DND-41 (cell line): ENCODE data around the gene GPT2.

Experiments used
- ATAC-seq: fragments of 200-7000 bp; cut with Tn5 transposase; 3 replicates; pipeline ENCODE4 v1.9.1; 2021; ENCODE audit warnings: low read depth; ENCODE audit not compliant: insufficient read depth
- DNase-seq: peaks from one replicate; pipeline ENCODE4 v3.0.0-alpha.2; 2020
- H2AFZ ChIP-seq: 2 replicates; pipeline ENCODE4 v1.6.0; 2012; ENCODE audit warnings: low read depth, low read length
- H3K27ac ChIP-seq: 2 replicates; pipeline ENCODE4 v1.5.1; 2012; ENCODE audit warnings: low read length, inconsistent platforms
- H3K27me3 ChIP-seq: fragments of 200-600 bp; sonication (generic); 2 replicates; pipeline ENCODE4 v1.6.0; 2012; ENCODE audit warnings: low read length, mild to moderate bottlenecking, inconsistent platforms; ENCODE audit not compliant: insufficient read depth, poor library complexity
- H3K36me3 ChIP-seq: 2 replicates; pipeline ENCODE4 v1.5.1; 2012; ENCODE audit warnings: low read length, inconsistent platforms; ENCODE audit not compliant: insufficient read depth
- H3K4me1 ChIP-seq: 2 replicates; pipeline ENCODE4 v1.5.1; 2012; ENCODE audit warnings: mild to moderate bottlenecking, low read length; ENCODE audit not compliant: insufficient read depth
- H3K4me2 ChIP-seq: 2 replicates; pipeline ENCODE4 v1.6.0; 2012; ENCODE audit warnings: mild to moderate bottlenecking, moderate library complexity, low read length, inconsistent platforms; ENCODE audit not compliant: insufficient read depth
- H3K4me3 ChIP-seq, 2 experiments: fragments of 200-600 bp in 1 of 2; shearing (Covaris generic) in 1 of 2; 2 replicates each; pipeline ENCODE4 v1.5.1; 2012 to 2016; ENCODE audit warnings: inconsistent platforms in 2 of 2, low read length in 2 of 2, mild to moderate bottlenecking in 2 of 2, low read depth in 1 of 2, moderate library complexity in 1 of 2
- H3K79me2 ChIP-seq: 2 replicates; pipeline ENCODE4 v1.6.0; 2012; ENCODE audit warnings: low read length, inconsistent platforms; ENCODE audit not compliant: insufficient read depth
- H3K9ac ChIP-seq: 2 replicates; pipeline ENCODE4 v1.6.0; 2012; ENCODE audit warnings: low read depth, mild to moderate bottlenecking, inconsistent platforms, low read length, moderate library complexity
- H3K9me3 ChIP-seq: 2 replicates; pipeline ENCODE4 v1.5.1; 2012; ENCODE audit warnings: low read length, moderate library complexity, mild to moderate bottlenecking, inconsistent platforms; ENCODE audit not compliant: insufficient read depth, severe bottlenecking
- H4K20me1 ChIP-seq: 2 replicates; pipeline ENCODE4 v1.6.0; 2012; ENCODE audit warnings: low read length; ENCODE audit not compliant: insufficient read depth
- EZH2 ChIP-seq: IDR thresholded peaks from 3 replicates; pipeline ENCODE4 v1.6.1; 2012; ENCODE audit warnings: borderline replicate concordance, low read depth, mild to moderate bottlenecking, moderate library complexity, low read length, inconsistent platforms; ENCODE audit not compliant: severe bottlenecking
- TF ChIP-seq, protein P1 (sequence below): IDR thresholded peaks from 2 replicates; pipeline ENCODE4 v1.5.1; 2012; ENCODE audit warnings: borderline replicate concordance, low read length, moderate library complexity, mild to moderate bottlenecking; ENCODE audit not compliant: poor library complexity, severe bottlenecking; ENCODE audit errors: extremely low read depth

The GPT2 gene

DNA sequence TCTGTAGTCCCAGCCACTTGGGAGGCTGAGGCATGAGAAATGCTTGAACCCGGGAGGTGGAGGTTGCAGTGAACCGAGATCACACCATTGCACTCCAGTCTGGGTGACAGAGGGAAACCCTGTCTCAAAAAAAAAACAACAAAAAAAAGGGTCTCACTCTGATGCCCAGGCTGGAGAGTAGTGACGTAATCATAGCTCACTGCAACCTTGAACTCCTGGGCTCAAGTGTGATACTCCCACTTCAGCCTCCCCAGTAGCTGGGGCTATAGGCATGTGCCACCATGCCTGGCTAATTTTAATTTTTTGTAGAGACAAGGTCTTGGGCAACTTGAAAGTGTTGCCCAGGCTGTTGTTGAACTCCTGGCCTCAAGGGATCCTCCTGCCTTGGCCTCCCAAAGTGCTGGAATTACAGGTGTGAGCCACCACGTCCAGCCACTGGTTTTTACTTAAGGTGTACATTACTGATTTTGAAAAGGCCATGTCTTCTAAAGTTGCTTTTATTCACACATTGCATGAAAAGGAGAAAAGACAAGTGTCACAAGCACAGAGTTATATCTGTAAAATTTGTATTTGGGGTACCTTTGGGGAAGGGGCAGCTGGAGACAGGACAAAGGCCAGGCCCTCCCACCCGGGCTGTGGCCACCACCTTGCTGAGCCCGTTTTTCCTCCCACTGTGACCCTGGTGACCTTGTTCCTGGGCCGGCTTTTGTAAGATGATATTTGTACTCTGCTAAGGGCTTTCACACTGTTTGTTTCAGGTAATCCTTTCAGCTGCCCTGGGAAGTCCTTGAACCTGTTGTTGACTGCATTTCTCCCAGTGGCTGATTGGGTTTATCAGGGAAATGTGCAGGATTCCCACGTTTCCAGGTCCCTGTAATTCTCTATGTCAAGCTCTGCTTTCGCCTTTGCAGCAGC is 11.5 kb downstream of the GPT2 start:
- Histone ChIP-seq H3K4me1 (no peaks in the 10 kb centered on the region), H3K9ac (no peak overlapping the region), H3K4me2 (no peak overlapping the region), H3K4me3 (no peak overlapping the region), H3K27ac (no peak overlapping the region), H3K27me3 (peaks cover 2% of the 10 kb centered on the region), H3K36me3 (no peaks in the 10 kb centered on the region), H3K79me2 (no peaks in the 10 kb centered on the region), H3K9me3 (no peaks in the 10 kb centered on the region), H4K20me1 (no peaks in the 10 kb centered on the region; the same call in 1 of the 2 replicates), H2AFZ (no peak overlapping the region)
- ATAC-seq: no peak
- no peak for DNase-seq
- no peak for TF ChIP-seq EZH2
- TF ChIP-seq, protein P1, sequence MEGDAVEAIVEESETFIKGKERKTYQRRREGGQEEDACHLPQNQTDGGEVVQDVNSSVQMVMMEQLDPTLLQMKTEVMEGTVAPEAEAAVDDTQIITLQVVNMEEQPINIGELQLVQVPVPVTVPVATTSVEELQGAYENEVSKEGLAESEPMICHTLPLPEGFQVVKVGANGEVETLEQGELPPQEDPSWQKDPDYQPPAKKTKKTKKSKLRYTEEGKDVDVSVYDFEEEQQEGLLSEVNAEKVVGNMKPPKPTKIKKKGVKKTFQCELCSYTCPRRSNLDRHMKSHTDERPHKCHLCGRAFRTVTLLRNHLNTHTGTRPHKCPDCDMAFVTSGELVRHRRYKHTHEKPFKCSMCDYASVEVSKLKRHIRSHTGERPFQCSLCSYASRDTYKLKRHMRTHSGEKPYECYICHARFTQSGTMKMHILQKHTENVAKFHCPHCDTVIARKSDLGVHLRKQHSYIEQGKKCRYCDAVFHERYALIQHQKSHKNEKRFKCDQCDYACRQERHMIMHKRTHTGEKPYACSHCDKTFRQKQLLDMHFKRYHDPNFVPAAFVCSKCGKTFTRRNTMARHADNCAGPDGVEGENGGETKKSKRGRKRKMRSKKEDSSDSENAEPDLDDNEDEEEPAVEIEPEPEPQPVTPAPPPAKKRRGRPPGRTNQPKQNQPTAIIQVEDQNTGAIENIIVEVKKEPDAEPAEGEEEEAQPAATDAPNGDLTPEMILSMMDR: no peak

DNA sequence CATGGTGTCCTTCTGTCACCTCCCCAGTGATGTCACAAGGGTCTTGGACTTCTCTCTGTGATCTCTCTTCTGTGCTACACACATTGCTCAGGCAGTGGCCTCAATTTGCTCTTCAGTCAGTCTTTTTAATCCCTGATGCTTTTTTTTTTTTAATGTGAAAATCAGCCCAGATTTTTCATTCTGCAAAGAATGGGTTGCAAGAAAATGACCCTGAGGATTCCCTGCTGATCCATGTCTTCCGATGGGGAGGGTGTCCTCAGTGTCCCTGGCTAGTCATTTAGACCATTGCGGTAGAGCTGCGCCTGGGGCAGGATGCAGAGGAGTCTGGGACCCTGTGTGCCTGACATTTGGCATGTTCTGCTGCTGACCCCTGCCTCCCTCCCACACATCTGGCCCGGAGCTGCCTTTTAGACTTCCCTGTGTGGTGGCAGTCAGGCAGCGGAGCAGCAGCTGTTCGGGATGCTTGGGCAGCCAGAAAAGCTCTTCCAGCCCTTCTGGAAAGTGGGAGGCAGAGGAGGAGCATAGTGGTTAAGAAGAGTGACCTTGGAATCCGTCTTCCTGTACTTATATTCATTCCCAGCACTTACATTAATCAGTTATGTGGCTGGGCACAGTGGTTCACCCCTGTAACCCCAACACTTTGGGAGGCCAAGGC is 12.3 kb downstream of the GPT2 start:
- no peaks in the 10 kb centered on the region for H3K9me3 ChIP-seq
- no peak overlapping the region for H2AFZ ChIP-seq
- peaks cover 2% of the 10 kb centered on the region for H3K27me3 ChIP-seq
- H3K4me2 ChIP-seq: no peak overlapping the region
- no peak overlapping the region for H3K27ac ChIP-seq
- no peaks in the 10 kb centered on the region for H3K36me3 ChIP-seq
- no peaks in the 10 kb centered on the region; the same call in 1 of the 2 replicates for H4K20me1 ChIP-seq
- no peaks in the 10 kb centered on the region for H3K79me2 ChIP-seq
- no peak overlapping the region for H3K9ac ChIP-seq
- ATAC-seq: no peak
- no peaks in the 10 kb centered on the region for H3K4me1 ChIP-seq
- H3K4me3 ChIP-seq: no peak overlapping the region
- TF ChIP-seq EZH2: no peak
- TF ChIP-seq, protein P1: no peak
- no peak for DNase-seq

DNA sequence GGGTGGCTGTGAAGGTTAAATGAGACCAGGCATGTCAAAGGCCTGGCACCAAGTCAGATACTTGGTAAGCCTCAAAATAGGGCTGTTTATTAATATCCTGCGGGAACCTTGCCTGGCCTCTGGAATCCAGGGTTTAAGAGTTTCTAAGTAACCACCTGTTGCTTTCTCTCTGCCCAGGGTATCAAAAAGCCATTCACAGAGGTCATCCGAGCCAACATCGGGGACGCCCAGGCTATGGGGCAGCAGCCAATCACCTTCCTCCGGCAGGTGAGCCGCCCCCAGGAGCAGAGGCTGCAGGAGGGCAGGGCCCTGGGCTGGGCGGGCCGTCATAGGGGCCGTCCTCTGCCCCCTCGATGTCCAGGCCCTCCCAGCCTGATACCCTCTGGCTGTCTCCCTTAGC is 13.3 kb downstream of the GPT2 start:
- TF ChIP-seq, protein P1: no peak
- TF ChIP-seq EZH2: no peak
- H3K36me3 ChIP-seq: no peaks in the 10 kb centered on the region
- H3K4me3 ChIP-seq: no peak overlapping the region
- H3K4me2 ChIP-seq: no peak overlapping the region
- H3K4me1 ChIP-seq: no peaks in the 10 kb centered on the region
- H3K27me3 ChIP-seq: peaks cover 2% of the 10 kb centered on the region
- H3K27ac ChIP-seq: no peak overlapping the region
- no peaks in the 10 kb centered on the region for H3K79me2 ChIP-seq
- no peak overlapping the region for H2AFZ ChIP-seq
- H3K9ac ChIP-seq: no peak overlapping the region
- no peaks in the 10 kb centered on the region for H3K9me3 ChIP-seq
- no peaks in the 10 kb centered on the region; the same call in 1 of the 2 replicates for H4K20me1 ChIP-seq
- 0 out of 3 replicates have a peak, but pooled peaks have one; percentile 5 for ATAC-seq
- no peak for DNase-seq
